GM13977 (cell line): ENCODE data around the gene USP5.
A peak's percentile ranks its signal among the peaks of the same experiment; 100 is the strongest.
"Not testable (repeated sequence)": the region's sequence is repeated elsewhere in the genome, so short reads cannot be mapped to it uniquely, and the experiment has no call there.

ENCODE experiments used
- DNase-seq: peaks from one replicate; pipeline ENCODE4 v3.0.0; 2012; ENCODE audit warnings: low spot score
- CTCF ChIP-seq: IDR thresholded peaks from 2 replicates; pipeline ENCODE4 v1.5.1; 2012; ENCODE audit warnings: mild to moderate bottlenecking, control low read depth; ENCODE audit not compliant: insufficient read depth; ENCODE audit errors: extremely low read depth, missing control alignments
- in situ Hi-C: fragments of 300-500 bp; cut with MboI; formaldehyde crosslinking; loops from one replicate; pipeline ENCODE4 v1.12.0; 2022; ENCODE audit warnings: low sequenced_read_pairs, low pct_unique_long_range_greater_than_20kb, mixed read lengths, inconsistent platforms; ENCODE audit not compliant: unreplicated experiment

Gene USP5

GRCh38 chr12:6866920-6867412, 15.0 kb downstream of the USP5 start:
- in situ Hi-C loops = no loop called here
- no peak for TF ChIP-seq CTCF
- peak; percentile 26 for DNase-seq

GRCh38 chr12:6867413-6868210, 15.7 kb downstream of the USP5 start, which contains the start of gene TPI1:
TPI1 (plus strand) TSS chr12:6867531; CDS start chr12:6867567, 36 bp downstream.
- in situ Hi-C loops = no loop called here
- no peak for TF ChIP-seq CTCF
- DNase-seq = peak; percentile 95

GRCh38 chr12:6868211-6869048, 16.5 kb downstream of the USP5 start:
- no peak for DNase-seq
- in situ Hi-C loops = no loop called here
- no peak for TF ChIP-seq CTCF

- peak; percentile 92 for TF ChIP-seq CTCF
- in situ Hi-C loops = no loop called here
- DNase-seq = peak; percentile 82
Measured at GRCh38 chr12:6869049-6870021, 17.4 kb downstream of the USP5 start.

- DNase-seq, in situ Hi-C loops: not testable (repeated sequence)
Measured at GRCh38 chr12:6870304-6870703, 18.4 kb downstream of the USP5 start.

GRCh38 chr12:6871052-6871957, 19.4 kb downstream of the USP5 start:
- in situ Hi-C loops = no loop called here
- peak; percentile 41 for DNase-seq
- no peak for TF ChIP-seq CTCF
